Endodermal cell (in vitro differentiated cells): ENCODE results near the gene ELL2. TPM values are rescaled to one million over a fixed set of nuclear protein-coding genes. Genes with fewer than 3 reads are reported as not detected.

ENCODE experiments used
- DNase-seq: peaks from one replicate; pipeline ENCODE4 v3.0.0-alpha.2; 2017
- H3K27ac ChIP-seq: 2 replicates; pipeline ENCODE4 v1.5.1; 2013; ENCODE audit warnings: mild to moderate bottlenecking, low read depth, low read length, moderate library complexity
- H3K27me3 ChIP-seq: 2 replicates; pipeline ENCODE4 v1.6.1; 2013; ENCODE audit warnings: mild to moderate bottlenecking, low read length, moderate library complexity; ENCODE audit not compliant: insufficient read depth, control insufficient read depth, poor library complexity, severe bottlenecking
- H3K36me3 ChIP-seq: 2 replicates; pipeline ENCODE4 v1.7.0; 2013; ENCODE audit warnings: mild to moderate bottlenecking, low read length, moderate library complexity; ENCODE audit not compliant: control insufficient read depth, insufficient read depth
- H3K4me1 ChIP-seq: one replicate; pipeline ENCODE4 v1.7.0; 2013; ENCODE audit warnings: low read length; ENCODE audit not compliant: control insufficient read depth, insufficient read depth
- H3K4me3 ChIP-seq: 2 replicates; pipeline ENCODE4 v1.5.1; 2013; ENCODE audit warnings: mild to moderate bottlenecking, low read length, moderate library complexity
- H3K9ac ChIP-seq: 2 replicates; pipeline ENCODE4 v1.6.1; 2013; ENCODE audit warnings: mild to moderate bottlenecking, low read length, moderate library complexity; ENCODE audit not compliant: poor library complexity, severe bottlenecking; ENCODE audit errors: extremely low read depth
- H3K9me3 ChIP-seq: 2 replicates; pipeline ENCODE4 v1.6.1; 2013; ENCODE audit warnings: mild to moderate bottlenecking, low read length, moderate library complexity; ENCODE audit not compliant: control insufficient read depth
- H3K27ac Mint-ChIP-seq: 2 replicates; pipeline ENCODE4 v1.8.0; 2020; ENCODE audit warnings: mixed read lengths
- H3K27me3 Mint-ChIP-seq: 2 replicates; pipeline ENCODE4 v1.8.0; 2021; ENCODE audit warnings: mild to moderate bottlenecking, mixed read lengths; ENCODE audit not compliant: insufficient read depth
- H3K36me3 Mint-ChIP-seq: 2 replicates; pipeline ENCODE4 v1.8.0; 2020; ENCODE audit warnings: low read depth, mixed read lengths
- H3K4me1 Mint-ChIP-seq: 2 replicates; pipeline ENCODE4 v1.8.0; 2020; ENCODE audit warnings: mixed read lengths
- H3K4me3 Mint-ChIP-seq: 2 replicates; pipeline ENCODE4 v1.8.0; 2020; ENCODE audit warnings: mild to moderate bottlenecking, moderate library complexity, mixed read lengths
- H3K9me3 Mint-ChIP-seq: 2 replicates; pipeline ENCODE4 v1.8.0; 2020; ENCODE audit warnings: mild to moderate bottlenecking, mixed read lengths
- WGBS, 2 experiments: methylation state at CpG; one replicate each; pipeline versions ENCODE4 v1.1.5 to v1.1.7; 2013; ENCODE audit warnings: missing lambda C conversion rate in 2 of 2, mixed read lengths in 1 of 2; ENCODE audit not compliant: insufficient coverage in 1 of 2, insufficient read length in 1 of 2; 5-methylcytosine and 5-hydroxymethylcytosine counted together
- total RNA-seq, 2 donors: library from RNA; stranded (reverse); fragmentation: NEBNext Ultra II Directional in 1 of 2; extraction: Animal tissue kit (Norgen Biotek cat#: 25700) in 1 of 2; gene quantifications; 2 replicates in 1 of 2; 3 replicates in 1 of 2; pipeline ENCODE4 v1.2.1, GENCODE V29; 2021
- TF ChIP-seq, protein P1 (sequence below): fragments of 200-600 bp; sonication (generic); conservative IDR thresholded peaks from 2 replicates; pipeline ENCODE4 v1.5.0; 2021; ENCODE audit warnings: antibody characterized with exemption, mild to moderate bottlenecking

ELL2 gene
- total RNA-seq, 2 donors from 2014 or later: 28.6 to 44.1 TPM

DNA sequence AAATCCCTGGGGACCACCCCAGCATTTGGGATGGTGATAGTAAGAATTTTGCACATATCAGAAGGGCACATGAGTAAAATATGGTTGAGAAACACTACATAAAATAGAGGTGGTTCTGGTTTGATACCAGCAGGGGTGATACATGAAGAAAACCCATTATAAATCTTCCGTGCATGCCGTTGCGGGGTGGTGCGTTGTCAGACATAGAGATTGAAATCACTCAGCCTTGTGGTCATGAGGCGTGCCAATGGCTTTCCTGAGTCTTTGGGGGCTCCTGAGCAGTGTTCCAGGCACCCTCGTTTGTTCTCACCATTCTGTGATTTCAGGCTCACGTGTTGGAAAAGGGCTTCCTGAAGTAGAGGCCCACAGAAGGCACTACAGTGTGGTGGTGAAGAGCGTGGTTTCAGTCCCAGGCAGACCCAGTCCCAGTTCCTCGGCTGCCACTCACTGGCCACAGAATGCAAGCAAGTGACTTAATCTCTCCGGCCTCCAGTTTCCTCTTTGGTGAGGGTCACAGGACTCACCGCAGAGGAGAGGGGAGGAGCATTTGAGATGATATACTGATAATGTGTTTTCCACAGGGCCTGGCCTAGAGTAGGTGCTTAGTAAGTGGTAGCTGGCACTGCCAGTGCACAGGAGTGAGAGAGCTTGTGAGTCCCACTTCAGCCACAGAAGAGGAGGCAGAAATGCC, 118.7 kb downstream of the ELL2 start:
- Histone ChIP-seq H3K36me3 (no peaks in the 10 kb centered on the region), H3K27me3 (no peaks in the 10 kb centered on the region), H3K4me3 (no peak overlapping the region), H3K4me1 (no peaks in the 10 kb centered on the region), H3K27ac (no peak overlapping the region), H3K9me3 (no peaks in the 10 kb centered on the region), H3K9ac (no peak overlapping the region)
- Mint-ChIP-seq H3K4me3 (no peak overlapping the region), H3K36me3 (no peaks in the 10 kb centered on the region), H3K9me3 (no peaks in the 10 kb centered on the region), H3K4me1 (peaks cover 17% of the 10 kb centered on the region), H3K27ac (no peak overlapping the region), H3K27me3 (no peaks in the 10 kb centered on the region)
- DNase-seq: peak; percentile 68
- 87 to 90% methylated on average over 8 to 11 of the region's 11 CpGs for WGBS, 2 experiments
- TF ChIP-seq, protein P1, sequence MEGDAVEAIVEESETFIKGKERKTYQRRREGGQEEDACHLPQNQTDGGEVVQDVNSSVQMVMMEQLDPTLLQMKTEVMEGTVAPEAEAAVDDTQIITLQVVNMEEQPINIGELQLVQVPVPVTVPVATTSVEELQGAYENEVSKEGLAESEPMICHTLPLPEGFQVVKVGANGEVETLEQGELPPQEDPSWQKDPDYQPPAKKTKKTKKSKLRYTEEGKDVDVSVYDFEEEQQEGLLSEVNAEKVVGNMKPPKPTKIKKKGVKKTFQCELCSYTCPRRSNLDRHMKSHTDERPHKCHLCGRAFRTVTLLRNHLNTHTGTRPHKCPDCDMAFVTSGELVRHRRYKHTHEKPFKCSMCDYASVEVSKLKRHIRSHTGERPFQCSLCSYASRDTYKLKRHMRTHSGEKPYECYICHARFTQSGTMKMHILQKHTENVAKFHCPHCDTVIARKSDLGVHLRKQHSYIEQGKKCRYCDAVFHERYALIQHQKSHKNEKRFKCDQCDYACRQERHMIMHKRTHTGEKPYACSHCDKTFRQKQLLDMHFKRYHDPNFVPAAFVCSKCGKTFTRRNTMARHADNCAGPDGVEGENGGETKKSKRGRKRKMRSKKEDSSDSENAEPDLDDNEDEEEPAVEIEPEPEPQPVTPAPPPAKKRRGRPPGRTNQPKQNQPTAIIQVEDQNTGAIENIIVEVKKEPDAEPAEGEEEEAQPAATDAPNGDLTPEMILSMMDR: no peak

DNA sequence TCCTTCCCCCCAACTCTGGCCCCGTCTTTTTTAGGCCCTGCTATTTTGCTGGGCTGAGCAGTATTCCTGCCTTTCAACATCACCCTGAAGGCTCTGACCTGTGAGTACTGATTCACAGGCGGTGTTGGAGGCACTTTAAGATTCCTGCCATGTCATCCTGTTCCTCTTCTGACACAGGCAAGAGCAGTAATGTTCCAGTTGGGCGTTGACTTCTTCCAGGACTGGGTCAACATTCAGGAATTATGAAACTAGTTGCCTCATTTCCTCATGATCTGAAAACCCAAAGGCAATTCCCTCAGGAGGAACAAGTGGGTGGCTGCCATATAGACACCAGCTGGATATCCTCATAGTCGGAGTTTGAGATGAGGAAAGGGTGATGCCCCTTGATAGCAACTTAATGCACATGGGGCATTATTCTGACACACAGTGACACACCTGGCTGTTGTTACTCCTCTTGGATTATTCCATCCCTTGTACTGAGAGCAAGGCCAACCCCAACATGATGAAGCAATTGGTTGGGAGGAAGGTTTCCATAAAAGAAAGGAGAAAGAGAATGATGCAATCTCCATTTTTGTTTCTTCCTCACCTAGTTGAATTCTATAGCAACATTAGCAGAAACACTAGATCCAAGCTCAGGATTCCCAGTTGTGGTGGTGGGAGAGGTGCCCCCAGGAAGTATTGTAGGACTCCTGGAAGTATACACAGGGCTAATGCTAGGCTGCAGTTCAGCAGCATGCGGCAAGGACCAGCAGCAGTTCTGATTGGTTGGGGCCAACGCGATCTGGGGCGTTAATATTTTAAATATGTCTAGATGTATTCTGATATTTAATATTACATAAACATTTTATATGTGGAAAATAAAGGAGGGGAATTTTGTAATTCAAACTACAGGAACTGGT, 119.5 kb downstream of the ELL2 start:
- no peaks in the 10 kb centered on the region for H3K9me3 ChIP-seq
- H3K27me3 Mint-ChIP-seq: no peaks in the 10 kb centered on the region
- TF ChIP-seq, protein P1: no peak
- H3K9ac ChIP-seq: no peak overlapping the region
- peak; percentile 22 for DNase-seq
- H3K4me3 Mint-ChIP-seq: no peak overlapping the region
- 84 to 93% methylated on average over 3 to 5 of the region's 8 CpGs for WGBS, 2 experiments
- no peak overlapping the region for H3K4me3 ChIP-seq
- H3K27ac Mint-ChIP-seq: no peak overlapping the region
- no peaks in the 10 kb centered on the region for H3K9me3 Mint-ChIP-seq
- H3K36me3 Mint-ChIP-seq: no peaks in the 10 kb centered on the region
- no peaks in the 10 kb centered on the region for H3K27me3 ChIP-seq
- peaks cover 17% of the 10 kb centered on the region for H3K4me1 Mint-ChIP-seq
- H3K27ac ChIP-seq: no peak overlapping the region
- no peaks in the 10 kb centered on the region for H3K4me1 ChIP-seq
- no peaks in the 10 kb centered on the region for H3K36me3 ChIP-seq

DNA sequence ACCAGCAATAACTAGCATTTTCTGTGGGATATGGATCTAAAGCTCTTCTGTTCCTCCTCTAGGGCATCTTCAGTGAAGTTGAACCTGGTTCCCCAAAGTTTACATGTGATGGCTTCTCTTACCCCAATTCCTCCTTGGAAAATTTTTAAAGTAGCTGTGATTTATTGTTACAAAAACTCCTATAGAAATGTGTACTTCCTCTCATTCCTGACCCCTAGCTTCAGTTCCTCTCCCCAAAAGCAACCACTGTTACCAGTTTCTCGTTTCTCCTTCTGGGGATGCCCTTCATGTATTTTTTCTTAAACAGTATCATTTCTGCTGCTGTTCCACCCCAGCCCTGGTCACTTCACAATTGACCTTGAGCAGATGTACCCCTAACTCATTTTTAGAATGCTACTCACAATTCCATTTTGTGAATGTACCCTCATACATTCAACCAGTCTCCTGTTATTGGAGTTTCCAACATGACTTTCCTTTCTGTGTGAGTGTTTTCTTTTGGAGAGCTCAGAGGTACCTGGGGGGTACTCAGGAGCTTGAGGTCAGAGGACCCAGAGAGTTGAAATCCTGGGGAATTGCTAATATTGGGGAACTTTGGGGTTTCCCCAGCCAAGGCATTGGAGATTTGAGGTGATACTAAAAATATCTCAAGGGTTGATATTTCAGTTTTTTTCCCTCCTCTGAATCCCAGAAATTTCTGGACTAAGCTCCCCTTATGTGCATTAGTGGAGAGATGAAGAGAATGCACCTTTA, 120.5 kb downstream of the ELL2 start:
- Mint-ChIP-seq H3K36me3 (no peaks in the 10 kb centered on the region), H3K4me1 (peaks cover 15% of the 10 kb centered on the region), H3K9me3 (no peaks in the 10 kb centered on the region), H3K4me3 (no peak overlapping the region), H3K27ac (no peak overlapping the region), H3K27me3 (no peaks in the 10 kb centered on the region)
- Histone ChIP-seq H3K4me1 (no peaks in the 10 kb centered on the region), H3K36me3 (no peaks in the 10 kb centered on the region), H3K4me3 (no peak overlapping the region), H3K27me3 (no peaks in the 10 kb centered on the region), H3K9me3 (no peaks in the 10 kb centered on the region), H3K9ac (no peak overlapping the region), H3K27ac (no peak overlapping the region)
- TF ChIP-seq, protein P1: no peak
- 90 to 100% methylated on average over 1 of the region's 1 CpG for WGBS, 2 experiments
- DNase-seq: no peak
